ENCODE data around the gene STAC3.
A peak's percentile ranks its signal among the peaks of the same experiment; 100 is the strongest.

Gene STAC3

DNA sequence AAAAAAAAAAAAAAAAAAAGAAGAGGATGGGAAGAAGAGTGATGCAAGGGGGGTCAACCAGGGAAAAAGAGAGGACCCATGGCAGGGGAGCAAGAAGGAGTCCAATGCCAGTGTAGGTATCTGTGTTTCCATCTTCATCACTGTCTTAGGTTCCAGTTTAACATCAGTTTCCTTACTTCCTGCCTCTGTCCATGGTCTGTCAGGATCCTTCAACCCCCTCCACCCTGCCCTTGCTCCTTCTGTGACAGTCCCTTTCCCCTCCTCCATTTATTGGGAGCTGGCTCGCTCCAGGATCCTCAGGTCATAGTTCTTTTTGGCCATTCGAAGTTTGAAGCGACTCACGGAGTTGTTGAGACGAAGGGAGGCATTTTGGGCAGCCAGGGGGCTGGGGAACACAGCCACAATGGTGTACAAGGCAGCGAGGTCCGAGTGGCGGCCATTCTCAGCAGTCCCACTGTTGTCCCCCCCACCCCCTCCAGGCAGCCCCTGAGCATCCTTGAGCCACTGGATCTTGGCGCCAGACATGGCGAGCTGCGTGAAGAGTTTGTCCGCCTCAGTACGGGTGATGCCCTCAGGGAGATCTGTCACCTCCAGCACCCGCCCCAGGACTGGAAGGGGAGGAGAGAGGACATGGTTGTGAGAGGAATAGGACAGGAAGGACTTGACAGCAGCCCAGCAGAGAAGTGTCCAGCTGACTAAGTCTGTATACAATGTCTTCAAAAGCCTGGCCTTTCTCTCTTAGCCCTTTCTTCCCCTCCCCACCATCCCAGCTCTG lies 3.7 kb upstream of the STAC3 start:
- DNase-seq = no peak

DNA sequence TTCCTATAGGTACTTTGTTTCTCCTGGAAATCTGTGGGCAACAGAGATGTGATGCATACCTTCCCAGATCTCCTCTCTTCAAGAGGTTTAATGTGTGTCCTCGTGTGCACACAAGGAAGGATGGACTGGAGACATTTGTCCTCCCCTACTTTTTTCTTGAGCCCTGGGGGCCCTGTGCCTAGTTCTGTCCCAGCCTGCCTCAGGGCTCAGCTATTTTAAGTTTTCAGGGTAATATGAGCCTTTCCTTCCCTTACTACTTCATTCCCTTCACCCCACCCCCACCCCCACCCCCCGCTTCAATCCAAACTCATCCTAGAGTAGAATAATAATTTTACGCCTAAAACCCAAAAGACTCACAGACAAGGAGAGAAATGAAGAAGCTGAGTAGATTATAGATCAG lies 446 bp downstream of the STAC3 start:
- no peak for DNase-seq

DNA sequence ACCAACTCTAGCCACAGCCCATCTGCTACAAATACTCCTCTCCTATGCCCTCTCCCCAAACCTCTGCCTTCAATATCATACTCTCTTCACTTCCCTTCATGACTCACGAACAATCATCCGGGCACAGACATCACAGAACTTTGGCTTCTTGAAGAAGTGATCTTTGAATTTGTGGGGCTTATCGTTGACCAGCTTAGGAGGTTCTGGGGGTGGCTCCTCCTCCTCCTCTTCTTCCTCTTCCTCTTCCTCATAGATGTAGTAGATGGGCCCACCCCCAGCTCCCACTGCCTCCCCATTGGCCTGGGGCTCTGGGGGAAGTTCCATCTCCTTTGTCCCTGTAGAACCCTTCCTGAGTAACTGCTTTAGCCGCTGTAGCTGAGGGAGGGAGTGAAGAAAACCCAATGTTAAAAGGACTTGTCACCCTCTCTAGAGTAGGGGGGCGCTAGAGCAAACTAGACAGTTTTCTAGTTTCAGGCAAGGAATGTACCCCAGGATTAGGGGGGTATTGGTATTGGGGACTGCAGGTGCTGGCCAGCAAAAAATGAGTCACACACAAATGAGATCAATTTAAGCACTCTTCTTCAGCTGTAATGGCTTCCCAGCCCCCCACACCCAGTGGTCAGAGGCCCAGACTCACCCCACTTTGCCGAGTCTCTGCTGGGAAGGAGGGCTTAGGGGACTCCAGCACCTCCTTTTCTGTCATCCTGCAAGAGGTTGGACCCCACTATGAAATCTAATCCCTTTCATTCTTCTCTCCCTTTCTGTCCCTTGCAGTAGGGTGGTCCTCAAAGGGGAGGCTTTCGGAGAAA lies 1.8 kb downstream of the STAC3 start:
- peak; percentile 60 for DNase-seq

DNA sequence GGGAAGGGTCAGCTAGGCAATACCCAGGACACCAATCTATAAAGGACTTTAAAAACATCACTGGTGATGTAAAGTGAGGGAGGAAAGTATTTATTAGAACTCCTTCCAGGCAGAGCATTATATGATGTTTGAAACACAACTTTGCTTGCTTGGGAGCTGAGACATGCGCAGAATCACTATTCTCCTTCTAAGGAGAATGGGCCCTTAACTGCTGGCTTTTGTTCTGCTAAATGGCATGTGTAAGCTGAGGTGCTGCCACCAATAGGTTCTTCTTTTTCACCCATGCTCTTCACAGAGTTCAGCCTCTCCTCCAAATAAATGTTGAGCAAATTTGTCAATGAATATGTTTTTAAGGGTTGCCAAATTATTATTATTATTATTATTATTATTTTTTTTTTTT lies 3.9 kb downstream of the STAC3 start:
- DNase-seq = no peak

DNA sequence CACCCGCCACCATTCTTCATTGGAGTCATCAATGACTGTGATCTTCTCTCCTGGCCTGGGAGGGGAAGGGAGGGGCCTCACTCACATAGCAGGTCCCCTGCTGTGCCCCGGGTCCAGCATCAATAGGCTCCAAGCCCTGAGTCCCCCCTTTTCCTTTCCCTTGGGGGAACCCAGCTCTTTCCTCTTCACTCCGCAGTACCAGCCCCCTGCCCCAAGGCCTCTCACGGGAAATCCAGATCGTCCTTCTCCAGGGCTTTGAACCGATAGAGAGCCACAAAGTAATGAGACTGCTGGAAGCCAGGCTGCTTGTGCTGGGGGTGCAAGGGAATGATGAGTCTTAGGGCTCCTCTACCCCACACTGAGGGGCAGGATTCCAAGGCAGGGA lies 6.7 kb downstream of the STAC3 start:
- DNase-seq = no peak

DNA sequence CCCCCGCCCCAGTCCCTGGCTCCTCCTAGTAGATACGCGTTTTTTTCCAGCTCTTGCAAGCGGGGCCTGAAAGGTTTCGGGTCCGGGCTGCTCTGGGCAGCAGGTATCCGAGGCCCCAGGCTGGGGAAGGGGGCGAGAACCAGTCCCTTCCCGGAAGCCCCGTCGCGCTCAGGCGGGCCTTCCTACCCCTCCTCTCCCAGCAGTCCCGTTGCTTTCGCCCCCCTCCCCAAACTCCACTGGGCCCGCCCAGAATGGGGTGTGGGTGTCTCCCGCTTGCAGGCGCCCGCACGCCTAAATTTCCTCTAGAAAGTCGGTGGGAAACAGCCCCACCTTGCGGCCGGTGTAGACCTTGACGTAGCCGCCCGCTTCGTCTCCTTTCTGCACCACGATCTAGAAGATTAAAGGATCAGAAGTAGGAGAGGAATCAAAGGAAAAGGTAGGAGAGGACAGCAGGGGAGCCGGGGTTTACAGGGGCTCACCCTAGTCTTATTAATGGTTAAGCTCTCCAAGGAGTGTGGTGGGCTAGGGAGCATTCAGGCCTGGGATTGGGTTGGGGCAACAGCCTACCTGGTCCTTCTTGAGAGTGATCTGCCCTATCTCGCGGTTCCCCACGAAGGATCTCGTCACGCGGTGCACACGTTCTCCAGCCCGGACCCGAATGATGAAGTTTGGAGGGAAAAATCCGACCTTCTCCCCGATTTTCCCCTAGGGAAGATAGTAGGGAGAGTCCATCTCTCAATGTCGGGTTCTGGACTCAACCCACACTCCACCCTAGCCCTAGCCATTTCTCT lies 7.3 kb downstream of the STAC3 start:
- peak; percentile 31 for DNase-seq

DNA sequence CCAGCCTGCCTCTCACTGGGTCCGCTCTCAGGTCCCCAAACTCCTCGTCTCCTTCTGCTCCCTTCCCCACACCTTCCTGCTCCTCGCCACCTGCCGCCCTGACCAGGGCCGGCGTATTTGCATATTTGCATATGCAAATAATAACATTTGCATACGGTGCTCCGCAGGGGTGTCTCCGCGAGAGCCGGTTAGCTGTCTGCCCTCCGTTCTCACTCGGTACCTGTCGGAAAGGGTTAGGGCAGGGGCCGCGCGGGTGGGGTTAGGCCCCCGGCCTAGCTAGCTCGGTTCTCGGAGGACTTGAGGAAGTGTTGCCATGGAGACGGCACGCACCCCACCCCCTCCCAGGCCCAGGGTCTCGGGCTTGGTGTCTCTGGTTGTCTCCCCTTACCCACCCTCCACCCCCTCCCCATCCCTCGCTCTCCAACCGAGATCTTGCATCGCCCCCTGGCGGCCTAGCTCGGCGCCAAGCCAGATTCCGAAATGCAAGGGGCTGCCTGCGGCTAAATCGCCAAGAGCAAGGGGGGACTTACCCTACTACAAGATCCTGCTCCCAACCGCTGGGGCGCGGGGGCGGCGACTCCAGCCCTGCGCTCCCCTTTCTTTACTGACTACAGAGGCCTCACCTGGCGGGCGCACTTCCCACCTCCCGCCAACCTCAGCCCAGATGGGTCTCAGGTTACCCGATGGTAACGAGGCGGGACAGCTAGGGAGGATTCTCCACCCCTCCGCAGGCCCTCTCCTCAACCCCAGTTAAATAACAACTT lies 8.1 kb downstream of the STAC3 start:
- DNase-seq = peak; percentile 26

DNA sequence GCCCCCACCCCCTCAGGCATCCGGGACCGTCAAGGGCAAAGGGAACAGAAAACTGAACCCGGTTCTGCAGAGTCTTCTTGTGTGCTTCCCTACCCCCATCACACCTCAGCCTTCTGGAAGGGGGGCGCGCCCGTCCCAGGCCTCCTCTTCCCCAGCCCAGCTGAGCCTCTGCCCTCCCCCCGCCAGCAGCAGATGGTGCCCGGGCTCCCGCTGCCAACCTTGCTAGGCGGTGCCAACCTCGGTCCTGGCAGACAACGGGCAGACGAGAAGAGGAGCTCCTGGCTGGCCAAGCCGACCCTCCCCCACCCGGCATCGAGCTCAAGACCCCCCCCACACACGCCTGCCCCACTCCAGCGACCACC lies 8.7 kb downstream of the STAC3 start:
- DNase-seq = no peak

DNA sequence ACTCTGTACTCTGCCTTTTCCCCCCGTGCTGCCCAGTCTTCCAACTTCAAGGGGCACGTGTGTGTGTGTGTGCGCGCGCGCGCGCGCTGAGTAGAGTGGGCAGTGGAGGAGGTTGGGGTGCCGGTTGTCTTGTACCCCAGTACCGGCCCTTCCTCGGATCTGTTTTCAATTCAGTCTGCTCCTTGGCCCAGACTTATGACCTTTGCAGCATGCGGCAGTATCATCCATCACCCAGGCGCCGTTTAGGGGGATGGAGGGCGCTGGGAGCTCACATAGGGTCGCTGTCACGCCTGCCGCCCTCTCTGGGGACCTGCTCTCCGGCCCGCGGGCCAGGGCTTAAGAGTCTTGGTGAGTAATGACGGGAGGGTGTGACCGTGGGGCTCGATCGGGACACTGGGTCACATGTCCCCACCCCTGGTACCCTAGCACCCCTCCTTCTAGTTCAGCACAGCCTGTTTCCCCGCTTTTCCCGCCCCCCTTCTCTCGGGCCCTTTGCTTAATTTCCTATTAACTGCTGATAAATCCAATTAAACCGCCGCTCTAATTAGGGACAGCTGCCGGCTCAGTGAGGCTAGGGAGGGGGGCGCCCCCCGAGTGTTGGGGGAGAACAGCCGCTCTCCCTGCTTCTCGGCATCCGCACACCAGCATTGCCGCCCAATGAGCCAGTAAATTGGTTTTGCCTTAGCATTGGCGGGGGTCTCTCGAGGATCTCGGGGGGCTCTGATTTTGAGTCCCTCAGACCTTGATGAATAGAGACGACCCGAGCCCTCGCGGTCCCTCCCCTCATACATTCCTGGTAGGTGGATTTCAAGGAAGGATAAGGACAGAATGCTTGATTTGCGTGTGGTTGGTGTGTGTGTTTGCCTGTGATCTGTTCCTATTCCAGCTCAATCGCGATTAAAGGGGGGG lies 9.3 kb downstream of the STAC3 start:
- DNase-seq = no peak

DNA sequence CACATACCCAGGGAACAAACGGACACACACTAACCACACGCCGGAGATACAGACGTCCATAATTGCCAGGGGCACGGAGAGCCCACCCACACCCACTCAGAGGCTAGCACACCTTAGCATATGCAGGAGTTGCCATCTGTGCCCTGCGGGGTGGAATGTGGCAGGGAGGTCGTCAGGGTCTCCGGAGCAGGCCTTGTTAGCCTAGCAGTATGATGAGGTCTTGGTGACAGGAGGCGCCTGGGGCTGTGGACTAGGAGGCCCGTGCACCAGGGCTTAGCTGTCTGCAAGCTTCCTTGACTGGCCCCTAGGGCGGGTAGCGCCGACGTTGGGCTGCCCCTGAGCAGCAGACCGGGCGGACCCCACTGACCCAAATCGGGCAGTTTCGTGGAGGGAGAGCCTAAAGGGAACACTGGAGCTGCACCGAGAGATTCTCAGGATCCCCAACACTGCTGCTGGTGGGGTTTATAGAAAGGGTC lies 10.0 kb downstream of the STAC3 start:
- no peak for DNase-seq

DNA sequence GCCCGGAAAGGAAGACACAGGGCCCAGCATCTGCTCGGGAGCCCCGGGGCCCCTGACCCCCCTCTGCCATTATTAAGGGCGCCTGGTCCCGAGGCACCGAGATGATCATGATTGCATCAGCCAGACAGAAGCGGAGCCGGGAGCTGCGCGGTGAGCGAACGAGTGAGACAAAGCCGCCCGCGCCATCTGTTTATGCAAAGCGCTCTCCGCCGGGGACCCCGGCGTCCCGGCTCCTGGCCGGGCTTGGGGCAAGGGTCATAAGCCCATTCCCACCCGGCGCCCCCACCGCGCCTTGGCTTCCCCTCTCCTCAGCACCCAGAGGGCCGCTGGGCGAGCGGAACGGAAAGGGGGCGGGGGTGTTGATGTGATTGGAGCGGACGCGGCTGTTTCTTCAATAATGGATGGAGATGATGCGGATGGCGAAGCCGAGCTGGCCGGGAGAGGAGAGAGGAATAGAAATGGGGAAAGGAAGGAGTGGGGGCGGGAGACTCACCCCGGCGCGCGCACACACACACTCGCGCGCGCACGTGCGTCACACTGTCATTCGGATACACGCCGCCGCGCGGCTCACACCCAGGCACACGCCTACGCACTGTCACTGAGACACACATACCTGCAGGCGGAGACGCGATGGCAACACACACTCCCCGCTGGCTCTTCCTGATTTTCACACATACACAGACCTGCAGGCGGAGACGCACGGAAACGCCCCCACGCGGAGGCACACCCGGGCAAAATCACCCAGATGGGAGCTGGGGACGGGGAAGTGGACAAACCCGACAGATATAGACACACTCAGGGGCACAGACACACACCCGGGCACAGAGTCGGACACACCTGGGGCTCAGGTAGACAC lies 10.7 kb downstream of the STAC3 start:
- DNase-seq = peak; percentile 17

DNA sequence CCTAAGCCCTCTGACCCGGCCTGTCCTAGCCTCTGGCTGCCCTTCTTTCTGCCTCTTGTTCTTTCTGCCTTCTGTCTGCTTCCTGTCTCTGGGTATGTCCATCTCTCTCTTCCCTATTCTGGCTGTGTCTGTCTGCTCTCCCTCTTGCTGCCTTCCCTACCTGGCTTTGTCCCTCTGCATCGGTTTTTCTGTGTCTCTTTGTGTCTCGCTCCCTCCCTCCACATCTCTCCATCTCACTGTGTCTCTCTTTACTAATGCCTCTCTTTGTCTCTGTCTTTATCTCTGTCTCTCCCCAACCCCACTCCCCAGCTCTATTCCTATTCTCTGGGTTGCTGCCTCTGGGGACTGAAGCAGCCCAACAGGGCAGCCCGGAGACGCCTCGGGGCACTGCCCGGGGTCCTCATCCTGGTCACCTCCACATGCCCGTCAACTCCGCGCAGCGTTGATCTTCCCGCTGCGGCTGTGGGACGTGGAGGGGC lies 11.4 kb downstream of the STAC3 start:
- no peak for DNase-seq

DNA sequence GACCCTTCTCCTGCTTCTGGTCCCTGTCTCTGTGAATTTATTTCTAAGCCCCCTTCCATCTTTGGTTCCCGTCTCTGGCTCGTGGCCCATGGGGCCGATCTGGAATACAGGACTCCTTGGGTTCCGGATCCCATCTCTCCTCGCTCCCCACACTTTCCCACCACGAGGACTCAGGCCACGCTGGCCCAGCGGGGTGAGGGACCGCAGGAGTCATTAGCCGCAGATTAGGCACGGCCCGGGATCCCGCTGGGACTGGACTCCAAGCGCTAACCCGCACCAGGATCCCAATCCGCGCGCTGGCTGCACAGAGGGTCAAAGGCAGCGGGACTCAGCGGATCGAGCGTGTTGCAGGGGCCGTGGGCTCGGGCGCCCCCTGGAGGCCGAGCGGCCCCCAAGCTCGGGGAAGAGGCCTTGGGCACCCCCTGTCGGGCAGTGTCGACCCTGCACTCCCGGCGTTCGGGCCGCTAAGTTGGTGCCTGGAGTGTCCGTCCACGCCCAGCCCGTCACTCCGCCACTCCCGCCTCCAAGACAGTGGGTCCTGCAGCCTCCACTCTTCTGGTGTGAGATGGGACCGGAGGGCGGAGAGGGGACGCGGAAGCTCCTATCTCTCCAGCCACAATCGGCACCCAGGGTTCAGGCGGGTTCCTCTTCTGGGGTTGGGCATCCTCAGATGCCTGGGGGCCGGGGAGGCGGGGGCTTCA lies 12.0 kb downstream of the STAC3 start:
- DNase-seq = peak; percentile 36

DNA sequence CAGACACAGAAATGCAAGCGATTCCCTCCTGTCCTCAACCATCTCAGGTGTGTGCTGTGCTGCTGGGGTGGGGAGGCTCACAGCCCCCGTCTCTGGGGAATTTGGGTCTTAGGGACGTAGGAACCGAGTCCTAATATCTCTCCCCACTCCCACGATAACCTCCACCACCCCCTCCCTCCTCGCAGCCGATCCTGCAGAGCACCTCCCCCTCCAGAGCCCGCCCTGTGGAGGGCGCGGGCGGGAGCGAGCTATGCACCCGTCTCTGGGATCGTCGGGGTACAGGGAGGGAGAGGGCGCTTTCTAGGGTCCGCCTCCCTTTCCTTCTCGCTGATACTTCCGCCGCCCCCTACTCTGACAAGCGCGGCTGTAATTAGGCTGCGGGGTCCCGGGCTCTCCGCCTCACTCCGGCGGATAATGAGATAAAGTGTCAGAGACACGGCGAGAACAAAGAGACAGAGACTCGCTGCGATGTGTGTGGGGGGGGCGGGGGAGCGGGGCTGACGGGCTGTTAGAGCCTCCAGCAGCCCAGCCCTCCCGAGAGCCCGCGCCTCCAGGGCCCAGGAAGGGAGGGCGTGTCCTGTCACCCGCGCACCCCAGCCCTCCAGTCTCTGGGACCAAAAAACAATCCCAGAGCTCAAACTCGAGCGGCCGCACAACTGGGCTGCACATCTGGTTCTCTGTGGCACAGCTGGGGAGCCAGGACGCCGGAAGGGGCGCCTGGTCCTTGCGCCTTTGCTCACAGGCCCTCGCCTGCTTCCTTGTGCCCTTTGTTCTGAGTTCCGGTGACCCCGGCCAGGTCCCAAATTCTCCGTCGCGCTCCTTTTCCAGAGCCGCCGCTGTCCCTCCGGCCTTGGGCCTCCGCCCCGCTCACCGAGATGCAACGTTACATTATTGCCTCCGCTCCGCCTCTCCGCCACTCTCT lies 12.8 kb downstream of the STAC3 start:
- no peak for DNase-seq

DNA sequence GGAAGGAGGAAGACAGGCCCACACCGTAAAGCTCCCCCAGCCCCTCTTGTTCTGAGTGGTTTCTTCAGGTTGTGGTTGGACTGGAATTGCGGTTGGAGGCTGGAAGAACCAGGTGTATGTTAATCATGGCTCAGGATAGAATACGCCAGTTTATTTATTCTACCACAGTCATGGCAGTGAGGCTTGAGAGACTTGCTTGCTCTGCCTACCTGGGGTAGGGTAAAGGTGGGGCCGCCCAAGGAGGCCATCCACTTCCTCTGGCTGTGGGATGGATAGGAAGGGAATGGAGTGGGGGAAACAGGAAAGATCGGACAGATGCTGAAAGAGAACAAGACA lies 13.4 kb downstream of the STAC3 start:
- DNase-seq = no peak

DNA sequence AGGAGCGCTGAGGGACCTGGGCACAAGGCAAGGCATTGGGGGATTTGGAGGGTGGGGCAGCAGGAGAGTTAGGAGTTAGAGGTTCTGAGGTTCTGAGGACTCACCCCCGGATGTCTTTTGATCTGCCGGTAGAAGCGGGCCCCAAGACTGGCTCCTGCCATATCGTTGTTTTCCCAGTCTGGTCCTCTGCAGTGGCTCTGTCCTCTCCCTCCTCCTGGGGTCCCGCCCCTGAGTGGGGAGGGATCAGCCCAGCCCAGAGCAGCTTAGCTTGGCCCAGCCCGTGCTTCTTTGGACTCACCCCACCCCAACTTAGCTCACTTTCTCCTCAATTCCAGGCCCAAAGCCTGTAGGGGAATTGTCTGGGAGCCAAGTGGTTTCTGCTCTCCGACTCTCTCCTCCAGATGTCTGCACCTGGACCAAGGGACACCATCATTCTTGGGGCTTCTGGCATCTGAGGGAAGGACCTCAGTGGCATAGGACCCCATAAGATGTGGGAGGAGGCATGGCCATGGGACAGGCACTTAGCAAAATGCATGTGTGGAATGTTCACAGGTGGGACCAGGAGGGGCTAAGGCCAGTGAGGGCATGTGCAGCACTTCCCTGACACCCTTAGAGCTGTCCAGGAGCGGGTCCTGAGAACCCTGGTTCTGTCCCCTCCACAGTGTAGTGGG lies 13.9 kb downstream of the STAC3 start:
- no peak for DNase-seq

DNA sequence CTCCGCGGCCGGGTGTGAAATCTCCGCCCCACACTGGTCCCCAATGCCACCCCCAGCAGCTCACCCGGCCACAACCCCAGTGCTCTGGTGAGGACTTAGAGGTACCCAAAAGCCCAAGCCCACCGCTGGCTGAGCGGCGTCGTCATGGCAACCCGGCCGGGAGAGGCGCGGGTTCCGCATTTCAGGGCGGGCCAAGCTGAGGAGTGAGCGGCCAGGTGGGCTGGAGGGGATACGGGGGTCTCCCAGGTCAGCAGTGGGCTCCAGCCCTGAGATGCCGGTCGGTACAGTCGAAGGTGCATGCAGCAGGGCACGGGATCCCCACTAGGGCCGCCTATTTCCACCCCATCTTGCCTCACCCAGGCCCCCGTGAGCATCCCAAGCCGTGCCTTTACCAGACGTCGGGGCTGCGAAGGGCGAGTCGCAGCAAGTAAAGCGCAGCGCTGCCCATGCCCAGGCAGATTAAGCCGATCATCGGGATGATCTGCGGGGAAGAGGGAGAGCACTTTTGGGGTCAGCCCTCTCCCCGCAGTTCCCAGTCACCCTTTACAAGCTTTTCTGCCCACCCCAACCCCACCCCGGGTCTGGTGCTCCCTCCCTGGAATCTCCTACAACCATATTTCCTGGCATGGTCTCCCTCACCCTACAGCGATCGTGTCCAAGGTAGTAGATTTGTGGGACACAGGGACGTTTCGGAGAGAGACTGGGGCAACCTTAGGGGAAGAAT lies 14.6 kb downstream of the STAC3 start:
- no peak for DNase-seq

DNA sequence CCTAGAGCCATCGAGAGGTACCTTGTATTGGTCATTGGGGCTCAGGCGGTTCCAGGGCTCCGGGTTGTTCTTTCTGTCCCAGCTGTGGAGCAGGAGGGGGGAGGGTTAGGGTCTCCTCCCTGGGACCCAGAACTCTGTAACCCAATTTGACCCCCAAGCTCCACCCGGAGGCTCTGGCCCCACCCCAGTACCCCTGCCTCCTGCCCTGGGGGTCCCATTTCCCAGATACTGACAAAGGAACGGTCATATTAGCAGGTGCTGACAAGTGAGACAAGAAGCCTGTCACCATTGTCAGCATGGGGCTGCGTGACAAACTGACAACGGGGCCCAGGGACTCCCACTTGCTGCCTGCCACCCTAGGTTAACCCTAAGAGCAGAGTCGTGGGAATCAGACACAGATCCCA lies 15.3 kb downstream of the STAC3 start:
- no peak for DNase-seq

Data from GF-D8 (cell line).